Pulmonary artery endothelial cell (primary cell): ENCODE measurements around the gene S100PBP. TPM values are rescaled to one million over a fixed set of nuclear protein-coding genes. Genes with fewer than 3 reads are reported as not detected.
A peak's percentile ranks its signal among the peaks of the same experiment; 100 is the strongest.

Experiments used
- DNase-seq: peaks from one replicate; pipeline ENCODE4 v3.0.0-alpha.2; 2011; ENCODE audit warnings: low read depth, low spot score
- total RNA-seq: library from RNA; depleted of rRNA; stranded (reverse); fragments of >200 nt; gene quantifications from 2 replicates; pipeline ENCODE4 v1.2.3, GENCODE V29; 2014

S100PBP gene
- 18.3 and 34.0 TPM in 2 replicates for total RNA-seq

GRCh38 chr1:32817159-32817814 lies at the start of gene S100PBP, which contains the start of gene YARS1:
Gene S100PBP, plus strand, starts transcription at chr1:32817653. Its CDS starts 8,447 bp downstream, at chr1:32826100.
Gene YARS1, minus strand, starts transcription at chr1:32817358. Its CDS starts 114 bp downstream, at chr1:32817244.
- DNase-seq: peak; percentile 91

GRCh38 chr1:32768110-32768850 lies 49.2 kb upstream of the S100PBP start:
- no peak for DNase-seq

GRCh38 chr1:32769524-32770220 lies 47.8 kb upstream of the S100PBP start:
- no peak for DNase-seq

- no peak for DNase-seq
These were observed 47.2 kb upstream of the S100PBP start for GRCh38 chr1:32770221-32770731.

GRCh38 chr1:32770741-32771548 lies 46.5 kb upstream of the S100PBP start:
- DNase-seq: no peak

GRCh38 chr1:32771561-32772280 lies 45.7 kb upstream of the S100PBP start:
- no peak for DNase-seq

- DNase-seq: no peak
These were observed 45.0 kb upstream of the S100PBP start for GRCh38 chr1:32772281-32773017.

GRCh38 chr1:32773018-32773763 lies 44.3 kb upstream of the S100PBP start:
- DNase-seq: no peak

GRCh38 chr1:32773764-32774463 lies 43.5 kb upstream of the S100PBP start:
- no peak for DNase-seq

GRCh38 chr1:32774464-32774808 lies 43.0 kb upstream of the S100PBP start:
- DNase-seq: no peak

GRCh38 chr1:32774950-32775634 lies 42.4 kb upstream of the S100PBP start:
- peak; percentile 57 for DNase-seq

GRCh38 chr1:32775640-32776337 lies 41.7 kb upstream of the S100PBP start:
- no peak for DNase-seq

GRCh38 chr1:32779242-32779641 lies 38.2 kb upstream of the S100PBP start:
- DNase-seq: no peak

- DNase-seq: no peak
These were observed 37.4 kb upstream of the S100PBP start for GRCh38 chr1:32780005-32780404.

GRCh38 chr1:32780628-32781234 lies 36.7 kb upstream of the S100PBP start:
- no peak for DNase-seq

GRCh38 chr1:32782086-32782485 lies 35.4 kb upstream of the S100PBP start:
- DNase-seq: no peak

GRCh38 chr1:32783851-32784250 lies 33.6 kb upstream of the S100PBP start:
- no peak for DNase-seq
